HFF-Myc (cell line): Measurements from ENCODE around the gene ABHD17C.

Source experiments
- DNase-seq: peaks from one replicate; pipeline ENCODE4 v3.0.0-alpha.2; 2011; ENCODE audit warnings: low read depth; ENCODE audit errors: extremely low read depth
- H3K4me3 ChIP-seq: replicated peaks from 2 replicates; pipeline ENCODE4 v1.5.1; 2011; ENCODE audit warnings: low read depth, mild to moderate bottlenecking, control low read depth, low read length
- TF ChIP-seq, protein P1 (sequence below): IDR thresholded peaks from 2 replicates; pipeline ENCODE4 v1.5.1; 2012; ENCODE audit warnings: mild to moderate bottlenecking, low read depth, low read length, control low read depth; ENCODE audit errors: missing control alignments

ABHD17C gene

GRCh38 chr15:80689294-80689693, 5.8 kb upstream of the ABHD17C start:
- TF ChIP-seq, protein P1, sequence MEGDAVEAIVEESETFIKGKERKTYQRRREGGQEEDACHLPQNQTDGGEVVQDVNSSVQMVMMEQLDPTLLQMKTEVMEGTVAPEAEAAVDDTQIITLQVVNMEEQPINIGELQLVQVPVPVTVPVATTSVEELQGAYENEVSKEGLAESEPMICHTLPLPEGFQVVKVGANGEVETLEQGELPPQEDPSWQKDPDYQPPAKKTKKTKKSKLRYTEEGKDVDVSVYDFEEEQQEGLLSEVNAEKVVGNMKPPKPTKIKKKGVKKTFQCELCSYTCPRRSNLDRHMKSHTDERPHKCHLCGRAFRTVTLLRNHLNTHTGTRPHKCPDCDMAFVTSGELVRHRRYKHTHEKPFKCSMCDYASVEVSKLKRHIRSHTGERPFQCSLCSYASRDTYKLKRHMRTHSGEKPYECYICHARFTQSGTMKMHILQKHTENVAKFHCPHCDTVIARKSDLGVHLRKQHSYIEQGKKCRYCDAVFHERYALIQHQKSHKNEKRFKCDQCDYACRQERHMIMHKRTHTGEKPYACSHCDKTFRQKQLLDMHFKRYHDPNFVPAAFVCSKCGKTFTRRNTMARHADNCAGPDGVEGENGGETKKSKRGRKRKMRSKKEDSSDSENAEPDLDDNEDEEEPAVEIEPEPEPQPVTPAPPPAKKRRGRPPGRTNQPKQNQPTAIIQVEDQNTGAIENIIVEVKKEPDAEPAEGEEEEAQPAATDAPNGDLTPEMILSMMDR = no peak
- DNase-seq = no peak
- no peak overlapping the region for H3K4me3 ChIP-seq

DNA sequence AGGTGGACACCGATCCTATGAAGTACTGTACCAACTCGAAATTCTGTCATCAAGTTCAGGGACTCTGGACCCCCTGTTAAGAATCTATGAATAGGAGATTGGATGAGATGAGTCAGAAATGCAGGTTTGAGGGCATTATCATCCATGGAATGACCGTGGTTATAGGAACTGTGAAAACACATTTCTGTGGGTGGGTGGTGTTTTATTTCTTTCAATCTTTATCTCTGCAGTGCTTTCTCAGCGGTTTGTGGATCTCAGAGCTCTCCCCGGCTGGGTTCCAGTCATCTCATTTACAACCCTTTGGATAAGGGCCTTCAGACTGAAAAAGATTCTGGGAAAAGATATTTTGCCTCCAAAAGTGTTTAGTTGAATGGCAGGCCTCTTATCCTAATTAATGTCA, 5.4 kb upstream of the ABHD17C start:
- no peak for DNase-seq
- H3K4me3 ChIP-seq = no peak overlapping the region
- TF ChIP-seq, protein P1 = no peak

- H3K4me3 ChIP-seq = no peak overlapping the region
- DNase-seq = no peak
- TF ChIP-seq, protein P1 = no peak
These were observed 3.5 kb upstream of the ABHD17C start for GRCh38 chr15:80691575-80691974.

- TF ChIP-seq, protein P1 = no peak
These were observed 1.2 kb upstream of the ABHD17C start for GRCh38 chr15:80693682-80694610.

DNA sequence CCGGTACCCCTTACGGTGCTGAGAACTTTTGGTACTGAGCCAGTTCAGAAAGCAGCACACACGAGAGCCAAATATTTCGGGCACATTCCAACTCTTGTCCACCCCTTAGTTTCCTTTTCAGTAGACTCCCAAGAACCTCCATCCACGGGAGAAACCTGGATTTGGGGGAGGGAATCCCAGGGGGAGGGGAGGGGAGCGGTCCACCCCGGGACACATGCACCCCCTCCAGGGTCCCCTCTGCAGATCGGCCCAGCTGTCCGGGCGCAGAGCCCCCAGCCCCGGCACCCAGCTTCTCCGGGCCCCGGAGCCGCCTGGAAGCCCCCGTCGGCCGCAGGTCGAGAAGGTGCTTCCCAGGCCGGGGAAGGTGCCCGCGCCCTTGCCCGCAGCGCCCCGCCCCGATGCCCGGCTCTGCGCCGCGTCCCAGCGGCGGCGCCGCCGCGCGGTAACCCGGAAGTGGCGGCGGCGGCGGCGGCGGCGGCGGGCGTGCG, 455 bp upstream of the ABHD17C start:
- TF ChIP-seq, protein P1 = no peak
- DNase-seq = no peak

More at GRCh38 chr15:80693682-80694610, 1.2 kb upstream of the ABHD17C start:
- H3K4me3 ChIP-seq = peak overlapping the region; percentile 59
- no peak for DNase-seq

GRCh38 chr15:80695911-80696661, 976 bp downstream of the ABHD17C start:
- TF ChIP-seq, protein P1 = peak; percentile 29
- H3K4me3 ChIP-seq = peak overlapping the region; percentile 77
- no peak for DNase-seq

More for the DNA sequence above, 455 bp upstream of the ABHD17C start:
- peak overlapping the region; percentile 59 for H3K4me3 ChIP-seq
